SK-N-SH (cell line): Measurements from ENCODE around the gene SELE. TPM values are rescaled to one million over a fixed set of nuclear protein-coding genes. Genes with fewer than 3 reads are reported as not detected.
A peak's percentile ranks its signal among the peaks of the same experiment; 100 is the strongest.

ENCODE experiments used
- CTCF ChIA-PET: fragments of 300-600, 350-600 bp; formaldehyde crosslinking; extraction: SDS; loops from one replicate; lab custom pipeline; 2021; lab: Yijun Ruan, JAX
- POLR2A ChIA-PET: fragments of 350-600 bp; sonication (Branson Sonifier 250); formaldehyde crosslinking; extraction: SDS; loops from one replicate; lab custom pipeline; 2020; ENCODE audit warnings: antibody characterized with exemption, inconsistent platforms; lab: Yijun Ruan, JAX
- DNase-seq: peaks from one replicate; pipeline ENCODE4 v3.0.0; 2012
- H2AFZ ChIP-seq: fragments of 200-600 bp; sonication (generic); 2 replicates; pipeline ENCODE4 v1.8.1; 2016; ENCODE audit warnings: antibody characterized with exemption, mild to moderate bottlenecking, low read depth
- H3F3A ChIP-seq: fragments of 200-600 bp; sonication (generic); replicated peaks from 2 replicates; pipeline ENCODE3; 2016; ENCODE audit warnings: antibody characterized with exemption, mild to moderate bottlenecking; ENCODE audit not compliant: insufficient read depth
- H3K27ac ChIP-seq, 2 experiments: fragments of 200-500 bp in 1 of 2; fragments of 200-600 bp in 1 of 2; sonication (Bioruptor generic) in 1 of 2; sonication (generic), shearing (Covaris generic) in 1 of 2; 2 replicates each; pipeline versions ENCODE4 v1.5.1 to v1.6.1; 2014 to 2016; ENCODE audit warnings: low read depth in 2 of 2, inconsistent platforms in 1 of 2, low read length in 1 of 2, mild to moderate bottlenecking in 1 of 2, mixed read lengths in 1 of 2
- H3K27me3 ChIP-seq: fragments of 200-600 bp; sonication (generic), shearing (Covaris generic); 2 replicates; pipeline ENCODE4 v1.6.1; 2016; ENCODE audit warnings: mixed run types; ENCODE audit not compliant: insufficient read depth
- H3K36me3 ChIP-seq, 2 experiments: fragments of 200-500 bp in 1 of 2; fragments of 200-600 bp in 1 of 2; sonication (Bioruptor generic) in 1 of 2; sonication (generic) in 1 of 2; replicated peaks in 1 of 2; 2 replicates each; pipeline versions ENCODE3 to v1.5.1; 2014 to 2016; ENCODE audit warnings: low read length in 1 of 2, mild to moderate bottlenecking in 1 of 2; ENCODE audit not compliant: insufficient read depth in 2 of 2, control insufficient read depth in 1 of 2
- H3K4me1 ChIP-seq, 2 experiments: fragments of 200-500 bp in 1 of 2; fragments of 200-600 bp in 1 of 2; sonication (Bioruptor generic) in 1 of 2; sonication (generic), shearing (Covaris generic) in 1 of 2; 2 replicates each; pipeline versions ENCODE4 v1.5.1 to v1.6.1; 2014 to 2016; ENCODE audit warnings: low read depth in 1 of 2, low read length in 1 of 2, mixed run types in 1 of 2; ENCODE audit not compliant: insufficient read depth in 2 of 2, control insufficient read depth in 1 of 2
- H3K4me2 ChIP-seq: fragments of 200-600 bp; sonication (generic), shearing (Covaris generic); 2 replicates; pipeline ENCODE4 v1.6.1; 2017; ENCODE audit warnings: mixed run types
- H3K4me3 ChIP-seq, 2 experiments: fragments of 200-500 bp in 1 of 2; fragments of 200-600 bp in 1 of 2; sonication (Bioruptor generic) in 1 of 2; sonication (generic), shearing (Covaris generic) in 1 of 2; 2 replicates each; pipeline versions ENCODE4 v1.5.1 to v1.8.1; 2014 to 2016; ENCODE audit warnings: low read depth in 2 of 2, inconsistent platforms in 1 of 2, low read length in 1 of 2, mild to moderate bottlenecking in 1 of 2, mixed read lengths in 1 of 2, moderate library complexity in 1 of 2
- H3K79me2 ChIP-seq: fragments of 200-600 bp; sonication (generic); 2 replicates; pipeline ENCODE4 v1.8.1; 2017; ENCODE audit warnings: mild to moderate bottlenecking; ENCODE audit not compliant: insufficient read depth
- H3K9ac ChIP-seq: fragments of 200-600 bp; sonication (generic); 2 replicates; pipeline ENCODE4 v1.6.1; 2017; ENCODE audit warnings: mixed run types
- H3K9me2 ChIP-seq: fragments of 200-600 bp; sonication (generic); 2 replicates; pipeline ENCODE4 v1.6.1; 2017; ENCODE audit warnings: mixed run types
- H3K9me3 ChIP-seq: fragments of 200-600 bp; sonication (generic); 2 replicates; pipeline ENCODE4 v1.6.1; 2017; ENCODE audit warnings: mixed run types, mild to moderate bottlenecking, moderate library complexity
- H4K20me1 ChIP-seq: fragments of 200-600 bp; sonication (generic); 2 replicates; pipeline ENCODE4 v1.6.1; 2017; ENCODE audit warnings: mild to moderate bottlenecking, mixed run types; ENCODE audit not compliant: insufficient read depth
- CTCF ChIP-seq: fragments of 200-600 bp; sonication (generic); IDR thresholded peaks from 2 replicates; pipeline ENCODE4 v1.6.1; 2017; ENCODE audit warnings: antibody characterized with exemption, mild to moderate bottlenecking, moderate library complexity
- ELF1 ChIP-seq: IDR thresholded peaks from 2 replicates; pipeline ENCODE4 v1.4.0; 2012
- EP300 ChIP-seq, 2 experiments: IDR thresholded peaks; 2 replicates each; pipeline versions ENCODE4 v1.4.0 to v1.6.1; 2012; ENCODE audit warnings: borderline replicate concordance in 1 of 2, low read depth in 1 of 2, low read length in 1 of 2
- FOSL2 ChIP-seq: IDR thresholded peaks from 2 replicates; pipeline ENCODE4 v1.4.0; 2012; ENCODE audit warnings: low read depth, mild to moderate bottlenecking, moderate library complexity, borderline replicate concordance
- FOXM1 ChIP-seq: IDR thresholded peaks from 2 replicates; pipeline ENCODE4 v1.4.0; 2012; ENCODE audit warnings: low read depth, mild to moderate bottlenecking
- GABPA ChIP-seq: IDR thresholded peaks from 2 replicates; pipeline ENCODE4 v1.4.0; 2012; ENCODE audit warnings: low read depth, mild to moderate bottlenecking
- GATA2 ChIP-seq: sonication (generic); formaldehyde crosslinking; IDR thresholded peaks from 2 replicates; pipeline ENCODE4 v1.5.0; 2020; ENCODE audit warnings: mild to moderate bottlenecking, missing genetic modification reagents
- IRF3 ChIP-seq: fragments of 150-350 bp; IDR thresholded peaks from 2 replicates; pipeline ENCODE4 v1.6.1; 2016; ENCODE audit warnings: mild to moderate bottlenecking, low read depth, low read length
- JUND ChIP-seq: IDR thresholded peaks from 2 replicates; pipeline ENCODE4 v1.4.0; 2012
- MXI1 ChIP-seq: IDR thresholded peaks from 2 replicates; pipeline ENCODE4 v1.6.1; 2012; ENCODE audit warnings: mild to moderate bottlenecking, low read depth, low read length, improper control_type of control experiment
- NFIC ChIP-seq: IDR thresholded peaks from 2 replicates; pipeline ENCODE4 v1.4.0; 2012; ENCODE audit warnings: borderline replicate concordance
- NRF1 ChIP-seq: IDR thresholded peaks from 2 replicates; pipeline ENCODE4 v1.6.1; 2012; ENCODE audit warnings: low read depth, mild to moderate bottlenecking, low read length
- PBX3 ChIP-seq: IDR thresholded peaks from 2 replicates; pipeline ENCODE4; 2012
- POLR2AphosphoS5 ChIP-seq: IDR thresholded peaks from 2 replicates; pipeline ENCODE4 v1.6.1; 2012; ENCODE audit warnings: low read depth, low read length
- RAD21 ChIP-seq: IDR thresholded peaks from 2 replicates; pipeline ENCODE4 v1.6.1; 2012; ENCODE audit warnings: mild to moderate bottlenecking, low read length
- RCOR1 ChIP-seq: fragments of 150-350 bp; IDR thresholded peaks from 2 replicates; pipeline ENCODE4 v1.6.1; 2017; ENCODE audit warnings: antibody characterized with exemption, low read length
- RFX5 ChIP-seq: IDR thresholded peaks from 2 replicates; pipeline ENCODE4 v1.6.1; 2012; ENCODE audit warnings: mild to moderate bottlenecking, improper control_type of control experiment, low read length
- RXRA ChIP-seq: IDR thresholded peaks from 2 replicates; pipeline ENCODE4 v1.4.0; 2012; ENCODE audit warnings: low read depth, mild to moderate bottlenecking, borderline replicate concordance
- SIN3A ChIP-seq: IDR thresholded peaks from 2 replicates; pipeline ENCODE4 v1.6.1; 2012; ENCODE audit warnings: low read depth, mild to moderate bottlenecking, low read length, moderate library complexity, borderline replicate concordance
- SMC3 ChIP-seq: IDR thresholded peaks from 2 replicates; pipeline ENCODE4 v1.6.1; 2012; ENCODE audit warnings: low read depth, low read length, improper control_type of control experiment
- TAF1 ChIP-seq: IDR thresholded peaks from 2 replicates; pipeline ENCODE4 v1.6.1; 2012; ENCODE audit warnings: low read depth, mild to moderate bottlenecking, low read length, moderate library complexity, borderline replicate concordance
- TCF12 ChIP-seq: IDR thresholded peaks from 2 replicates; pipeline ENCODE4 v1.4.0; 2012
- TEAD4 ChIP-seq: IDR thresholded peaks from 2 replicates; pipeline ENCODE4 v1.4.0; 2012; ENCODE audit warnings: mild to moderate bottlenecking, borderline replicate concordance; ENCODE audit not compliant: insufficient read depth
- USF1 ChIP-seq: IDR thresholded peaks from 2 replicates; pipeline ENCODE4 v1.4.0; 2012; ENCODE audit warnings: low read depth, borderline replicate concordance
- USF2 ChIP-seq: fragments of 150-350 bp; IDR thresholded peaks from 2 replicates; pipeline ENCODE4 v1.6.1; 2017; ENCODE audit warnings: antibody characterized with exemption, low read length, low read depth, borderline replicate concordance
- YY1 ChIP-seq: IDR thresholded peaks from 2 replicates; pipeline ENCODE4 v1.4.0; 2012; ENCODE audit warnings: low read depth, mild to moderate bottlenecking
- WGBS: methylation state at CpG from one replicate; pipeline ENCODE4 v1.1.6; 2017; ENCODE audit warnings: low lambda C conversion rate; 5-methylcytosine and 5-hydroxymethylcytosine counted together
- polyA plus RNA-seq, 3 experiments: library from polyadenylated mRNA; depleted of rRNA; stranded (reverse); fragments of >200 nt; gene quantifications; 2 replicates each; pipeline ENCODE4 v1.2.3, GENCODE V29; 2012

Gene SELE
- polyA plus RNA-seq, 1 of the 3 experiments (the other 2 are of a cell fraction) = 0.02 TPM

GRCh38 chr1:169745015-169745861 is 11.4 kb upstream of the SELE start:
- no peaks in the 10 kb centered on the region for H3K79me2 ChIP-seq
- peaks cover 3 to 32% of the 10 kb centered on the region in 2 experiments; a peak in 3 of 4 replicates for H3K4me1 ChIP-seq
- 0 out of 2 replicates have a peak, but pooled peaks have one; percentile 14 for TF ChIP-seq RXRA
- TF ChIP-seq NRF1 = no peak
- TF ChIP-seq RAD21 = no peak
- no peak for TF ChIP-seq SIN3A
- TF ChIP-seq PBX3 = peak; percentile 57
- TF ChIP-seq JUND = peak; percentile 35
- no peak for TF ChIP-seq ELF1
- no peak for TF ChIP-seq GATA2
- no peak for TF ChIP-seq IRF3
- peak; percentile 45; the same call in 1 of the 2 replicates for TF ChIP-seq TEAD4
- no peak for TF ChIP-seq RFX5
- peak; percentile 57 for TF ChIP-seq NFIC
- no peak for TF ChIP-seq TAF1
- no peak for TF ChIP-seq POLR2AphosphoS5
- TF ChIP-seq FOXM1 = no peak
- TF ChIP-seq TCF12 = peak; percentile 65; the same call in 1 of the 2 replicates
- TF ChIP-seq FOSL2 = peak; percentile 24; the same call in 1 of the 2 replicates
- no peak for TF ChIP-seq YY1
- no peak for TF ChIP-seq SMC3
- TF ChIP-seq EP300 (IDR thresholded peaks at IDR 0.05; ENCODE audit: borderline replicate concordance in 1 of 2, low read depth in 1 of 2, low read length in 1 of 2) = peak in 1 of 2 experiments; percentile 60; a peak in 2 of 4 replicates
- TF ChIP-seq RCOR1 = no peak
- TF ChIP-seq USF1 = no peak
- no peak for TF ChIP-seq CTCF
- TF ChIP-seq GABPA = no peak
- TF ChIP-seq USF2 = no peak
- TF ChIP-seq MXI1 = no peak

More at GRCh38 chr1:169745015-169745861, 11.4 kb upstream of the SELE start:
- WGBS = 9% methylated on average over 5 of the region's 5 CpGs
- no peaks in the 10 kb centered on the region for H3K27me3 ChIP-seq
- H3F3A ChIP-seq = peaks cover 30% of the 10 kb centered on the region
- no peaks in the 10 kb centered on the region for H3K9me2 ChIP-seq
- ChIA-PET CTCF (no interaction called here), POLR2A (no interaction called here)
- DNase-seq = no peak
- peak overlapping the region; percentile 49; the same call in 1 of the 2 replicates for H3K4me2 ChIP-seq
- H3K36me3 ChIP-seq = no peaks in the 10 kb centered on the region
- H4K20me1 ChIP-seq = no peaks in the 10 kb centered on the region
- peak overlapping the region; percentile 31; the same call in 1 of the 2 replicates for H3K9ac ChIP-seq
- H3K4me3 ChIP-seq = no peak overlapping the region
- H2AFZ ChIP-seq = peak overlapping the region; percentile 55; the same call in 1 of the 2 replicates
- H3K9me3 ChIP-seq = no peaks in the 10 kb centered on the region
- peak overlapping the region in 1 of 2 experiments; percentile 90; a peak in 3 of 4 replicates for H3K27ac ChIP-seq
